ENCODE data around the gene MDH1.

MDH1 gene

DNA sequence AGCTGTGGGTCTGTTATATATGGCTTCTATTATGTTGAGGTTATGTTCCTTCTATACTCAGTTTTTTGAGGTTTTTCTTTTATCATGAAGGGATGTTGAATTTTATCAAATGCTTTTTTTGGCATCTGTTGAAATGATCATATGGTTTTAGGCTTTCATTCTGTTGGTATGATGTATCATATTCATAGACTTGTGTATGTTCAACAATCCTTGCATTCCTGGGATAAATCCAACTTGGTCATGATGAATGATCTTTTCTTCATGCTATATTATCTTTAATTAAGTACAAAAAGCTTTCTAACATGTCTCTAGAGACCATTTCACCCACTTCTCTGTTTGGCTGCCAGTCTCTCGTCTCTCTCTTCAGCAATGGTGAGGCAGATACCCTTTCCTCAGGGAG lies 54.2 kb downstream of the MDH1 start:
- no peak for DNase-seq

DNA sequence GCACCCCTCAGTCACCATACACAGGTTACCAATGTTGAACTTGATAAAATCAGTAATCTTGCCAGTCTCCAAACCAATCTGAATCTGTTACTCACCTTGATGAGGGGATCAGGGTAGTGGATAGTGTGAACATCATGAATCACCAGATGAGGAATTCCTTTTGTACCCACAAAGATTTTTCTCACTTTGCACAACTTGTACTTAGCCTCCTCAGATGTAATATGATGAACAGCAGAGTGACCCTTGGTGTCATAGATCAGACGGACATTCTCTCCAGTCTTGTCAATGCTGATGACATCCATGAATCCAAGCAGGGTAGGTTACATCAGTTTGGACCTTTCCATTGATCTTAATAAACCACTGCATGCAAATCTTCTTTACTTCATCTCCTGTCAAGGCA lies 54.7 kb downstream of the MDH1 start:
- DNase-seq = no peak

DNA sequence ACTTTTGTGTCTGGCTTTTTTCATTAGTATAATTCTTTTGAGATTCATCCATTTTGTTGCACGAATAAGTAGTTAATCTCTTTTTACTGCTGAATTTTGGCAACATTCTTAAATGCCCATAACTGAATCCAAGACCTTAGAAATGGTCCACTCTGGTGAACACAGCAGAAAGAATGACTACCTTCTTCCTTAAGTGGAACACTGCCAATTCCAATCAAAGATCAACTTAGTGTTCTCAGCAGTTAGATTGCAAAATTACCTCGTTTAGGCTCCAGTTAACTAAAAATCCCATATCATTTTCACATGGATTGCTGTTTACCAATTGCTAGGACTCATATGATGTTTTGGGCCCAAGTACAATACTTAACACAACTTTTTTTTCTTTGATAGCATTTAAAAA lies 59.9 kb downstream of the MDH1 start:
- no peak for DNase-seq

DNA sequence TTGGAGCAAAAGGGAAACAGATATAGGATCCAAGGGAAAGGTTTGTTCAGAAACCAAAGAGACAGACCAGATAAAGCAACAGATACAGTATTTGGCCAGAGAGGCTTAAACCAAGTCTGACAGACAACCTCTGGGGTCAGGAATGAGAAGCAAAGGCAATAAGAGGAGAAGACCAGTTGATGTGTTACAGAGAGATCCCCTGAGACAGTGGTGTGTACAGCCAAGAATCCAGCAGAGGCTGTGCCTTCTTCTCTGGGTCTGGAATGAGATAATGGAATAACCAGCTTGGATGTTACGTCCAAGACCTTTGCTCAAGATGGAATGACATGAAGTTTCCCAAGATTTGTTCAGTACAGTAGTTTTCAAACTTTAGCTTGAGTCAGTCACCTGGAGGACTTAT lies 61.1 kb downstream of the MDH1 start:
- DNase-seq = no peak

- DNase-seq = no peak
Observed at GRCh38 chr2:63650756-63651155, 62.0 kb downstream of the MDH1 start.

- DNase-seq = no peak
Observed at GRCh38 chr2:63651356-63651755, 62.6 kb downstream of the MDH1 start.

- no peak for DNase-seq
Observed at GRCh38 chr2:63651861-63652651, 63.3 kb downstream of the MDH1 start.

DNA sequence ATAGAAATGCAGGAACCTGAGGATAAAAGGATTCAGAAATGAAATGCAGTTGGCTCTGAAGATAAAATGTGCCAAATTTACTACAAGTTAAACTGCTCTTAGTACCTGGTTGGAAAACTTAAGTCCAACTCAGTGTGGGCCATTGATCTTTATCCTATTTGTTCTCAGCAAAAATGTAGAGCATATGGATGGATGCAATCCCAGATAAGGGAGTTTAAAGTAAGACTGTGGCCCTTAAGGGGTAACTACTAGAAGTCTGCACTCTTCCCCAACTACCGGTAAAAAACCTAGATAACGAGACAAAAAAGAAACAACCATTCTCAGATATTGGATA lies 63.9 kb downstream of the MDH1 start:
- DNase-seq = no peak

DNA sequence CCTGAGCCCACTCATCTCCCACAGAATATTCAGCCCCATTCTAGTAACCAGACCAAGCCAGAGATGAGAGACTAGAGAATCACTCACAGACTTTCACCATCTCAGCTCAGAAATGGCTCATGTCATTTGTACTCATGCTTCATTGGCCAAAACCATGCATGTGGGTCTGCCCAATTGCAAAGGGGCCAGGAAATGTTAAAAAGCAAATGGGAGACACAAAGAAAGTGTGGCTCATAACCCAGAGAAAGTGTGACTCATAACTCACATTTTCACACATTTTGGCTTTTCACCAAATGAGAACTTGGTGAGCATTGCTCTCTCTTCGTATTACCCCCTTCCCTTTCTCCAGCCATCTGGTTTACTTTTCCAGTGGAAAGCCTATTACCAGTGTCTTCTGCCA lies 66.2 kb downstream of the MDH1 start:
- no peak for DNase-seq

Measured in CD4-positive, alpha-beta T cell treated with Interleukin-17A for 1 hour (primary cell).